A549 (cell line): ENCODE results near the gene ACBD3.
A peak's percentile ranks its signal among the peaks of the same experiment; 100 is the strongest.

Source experiments
- CHD2 ChIP-seq: fragments of 150-350 bp; IDR thresholded peaks from 2 replicates; pipeline ENCODE4 v1.6.1; 2014; ENCODE audit warnings: low read length; ENCODE audit not compliant: partially characterized antibody
- CHD4 ChIP-seq: fragments of 200-600 bp; sonication (generic); IDR thresholded peaks from 2 replicates; pipeline ENCODE4 v1.6.1; 2016; ENCODE audit warnings: antibody characterized with exemption, mild to moderate bottlenecking, borderline replicate concordance
- FOSL2 ChIP-seq, 2 experiments: fragments of 450-650 bp in 1 of 2; fragments of >200 bp in 1 of 2; sonication (Bioruptor Twin) in 1 of 2; formaldehyde crosslinking; IDR thresholded peaks; 2 replicates each; pipeline versions ENCODE4 v1.5.0 to v1.6.1; 2016 to 2020; ENCODE audit warnings: mild to moderate bottlenecking in 1 of 2, moderate library complexity in 1 of 2
- HMGXB4 ChIP-seq: fragments of 250-450 bp; sonication (Bioruptor Pico); IDR thresholded peaks from 2 replicates; pipeline ENCODE4 v1.5.0; 2021; ENCODE audit warnings: mild to moderate bottlenecking, moderate library complexity, borderline replicate concordance
- KDM1A ChIP-seq: fragments of 200-600 bp; sonication (generic); IDR thresholded peaks from 2 replicates; pipeline ENCODE4 v1.6.1; 2016; ENCODE audit warnings: low read depth, mild to moderate bottlenecking
- KDM5A ChIP-seq: fragments of 200-600 bp; sonication (generic); IDR thresholded peaks from 2 replicates; pipeline ENCODE4 v1.6.1; 2016; ENCODE audit warnings: antibody characterized with exemption, mild to moderate bottlenecking
- MAFK ChIP-seq: fragments of 450-650 bp; IDR thresholded peaks from 2 replicates; pipeline ENCODE4 v1.6.1; 2014; ENCODE audit not compliant: partially characterized antibody
- MYC ChIP-seq: IDR thresholded peaks from 2 replicates; pipeline ENCODE4 v1.6.1; 2012; ENCODE audit warnings: mild to moderate bottlenecking, inconsistent platforms, low read length, improper control_type of control experiment, borderline replicate concordance
- POLR2A ChIP-seq: IDR thresholded peaks from 2 replicates; pipeline ENCODE4 v1.6.1; 2012; ENCODE audit warnings: mild to moderate bottlenecking, low read length
- POLR2AphosphoS2 ChIP-seq: conservative IDR thresholded peaks from 2 replicates; pipeline ENCODE4 v1.6.1; 2012; ENCODE audit warnings: low read length, improper control_type of control experiment, inconsistent platforms
- RAD21 ChIP-seq, 2 experiments: fragments of >200 bp in 1 of 2; sonication (Bioruptor Twin) in 1 of 2; formaldehyde crosslinking in 1 of 2; IDR thresholded peaks in 1 of 2; conservative IDR thresholded peaks in 1 of 2; 2 replicates in 1 of 2; 3 replicates in 1 of 2; pipeline ENCODE4 v1.6.1; 2012 to 2018; ENCODE audit warnings: inconsistent platforms in 1 of 2
- TF ChIP-seq, protein P1 (sequence below): fragments of >200 bp; sonication (Bioruptor Twin); formaldehyde crosslinking; IDR thresholded peaks from 3 replicates; pipeline ENCODE4 v1.5.1; 2016
- TF ChIP-seq, protein P2 (sequence below): fragments of 200-600 bp; sonication (generic); IDR thresholded peaks from 2 replicates; pipeline ENCODE4 v1.6.1; 2016; ENCODE audit warnings: antibody characterized with exemption, mild to moderate bottlenecking, moderate library complexity

DNA sequence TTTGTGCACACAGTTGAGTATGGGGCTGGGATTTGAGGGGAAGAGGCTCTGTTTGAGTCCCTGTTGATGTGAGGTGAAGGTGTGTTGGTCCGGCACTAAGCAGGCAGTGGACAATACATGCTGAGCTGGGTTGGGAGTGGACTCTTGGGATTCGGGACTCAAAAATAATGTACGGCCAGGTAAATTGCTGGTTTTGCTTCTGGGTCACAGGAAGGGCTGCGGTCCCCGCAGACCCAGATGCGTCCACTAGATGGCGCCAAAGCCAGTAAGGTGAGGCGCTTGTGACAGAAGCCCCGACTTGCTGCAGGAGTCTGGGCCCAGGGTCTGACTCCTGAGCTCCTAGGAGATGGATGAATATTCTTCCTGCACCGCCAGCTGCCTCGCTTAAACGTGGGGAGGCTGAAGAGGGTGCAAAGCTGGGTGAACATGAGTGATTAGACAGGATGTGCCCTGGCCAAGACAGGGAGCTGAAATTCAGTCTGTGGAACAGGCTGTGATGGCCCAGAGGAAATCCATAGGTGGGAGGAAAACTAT is 61.4 kb downstream of the ACBD3 start:
- TF ChIP-seq, protein P1, sequence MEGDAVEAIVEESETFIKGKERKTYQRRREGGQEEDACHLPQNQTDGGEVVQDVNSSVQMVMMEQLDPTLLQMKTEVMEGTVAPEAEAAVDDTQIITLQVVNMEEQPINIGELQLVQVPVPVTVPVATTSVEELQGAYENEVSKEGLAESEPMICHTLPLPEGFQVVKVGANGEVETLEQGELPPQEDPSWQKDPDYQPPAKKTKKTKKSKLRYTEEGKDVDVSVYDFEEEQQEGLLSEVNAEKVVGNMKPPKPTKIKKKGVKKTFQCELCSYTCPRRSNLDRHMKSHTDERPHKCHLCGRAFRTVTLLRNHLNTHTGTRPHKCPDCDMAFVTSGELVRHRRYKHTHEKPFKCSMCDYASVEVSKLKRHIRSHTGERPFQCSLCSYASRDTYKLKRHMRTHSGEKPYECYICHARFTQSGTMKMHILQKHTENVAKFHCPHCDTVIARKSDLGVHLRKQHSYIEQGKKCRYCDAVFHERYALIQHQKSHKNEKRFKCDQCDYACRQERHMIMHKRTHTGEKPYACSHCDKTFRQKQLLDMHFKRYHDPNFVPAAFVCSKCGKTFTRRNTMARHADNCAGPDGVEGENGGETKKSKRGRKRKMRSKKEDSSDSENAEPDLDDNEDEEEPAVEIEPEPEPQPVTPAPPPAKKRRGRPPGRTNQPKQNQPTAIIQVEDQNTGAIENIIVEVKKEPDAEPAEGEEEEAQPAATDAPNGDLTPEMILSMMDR = peak; percentile 96
- TF ChIP-seq CHD2 (no peak), MAFK (no peak), CHD4 (no peak), POLR2A (no peak), FOSL2 (IDR thresholded peaks at IDR 0.05) (no peak), FOSL2 (CRISPR knock-in tag; IDR thresholded peaks at IDR 0.05) (no peak), POLR2AphosphoS2 (no peak), KDM5A (no peak), RAD21 (conservative IDR thresholded peaks at IDR 0.05 in 1 of 2, IDR thresholded peaks at IDR 0.05 in 1 of 2) (peak; percentile 96), MYC (no peak), KDM1A (no peak), HMGXB4 (no peak)
- TF ChIP-seq, protein P2, sequence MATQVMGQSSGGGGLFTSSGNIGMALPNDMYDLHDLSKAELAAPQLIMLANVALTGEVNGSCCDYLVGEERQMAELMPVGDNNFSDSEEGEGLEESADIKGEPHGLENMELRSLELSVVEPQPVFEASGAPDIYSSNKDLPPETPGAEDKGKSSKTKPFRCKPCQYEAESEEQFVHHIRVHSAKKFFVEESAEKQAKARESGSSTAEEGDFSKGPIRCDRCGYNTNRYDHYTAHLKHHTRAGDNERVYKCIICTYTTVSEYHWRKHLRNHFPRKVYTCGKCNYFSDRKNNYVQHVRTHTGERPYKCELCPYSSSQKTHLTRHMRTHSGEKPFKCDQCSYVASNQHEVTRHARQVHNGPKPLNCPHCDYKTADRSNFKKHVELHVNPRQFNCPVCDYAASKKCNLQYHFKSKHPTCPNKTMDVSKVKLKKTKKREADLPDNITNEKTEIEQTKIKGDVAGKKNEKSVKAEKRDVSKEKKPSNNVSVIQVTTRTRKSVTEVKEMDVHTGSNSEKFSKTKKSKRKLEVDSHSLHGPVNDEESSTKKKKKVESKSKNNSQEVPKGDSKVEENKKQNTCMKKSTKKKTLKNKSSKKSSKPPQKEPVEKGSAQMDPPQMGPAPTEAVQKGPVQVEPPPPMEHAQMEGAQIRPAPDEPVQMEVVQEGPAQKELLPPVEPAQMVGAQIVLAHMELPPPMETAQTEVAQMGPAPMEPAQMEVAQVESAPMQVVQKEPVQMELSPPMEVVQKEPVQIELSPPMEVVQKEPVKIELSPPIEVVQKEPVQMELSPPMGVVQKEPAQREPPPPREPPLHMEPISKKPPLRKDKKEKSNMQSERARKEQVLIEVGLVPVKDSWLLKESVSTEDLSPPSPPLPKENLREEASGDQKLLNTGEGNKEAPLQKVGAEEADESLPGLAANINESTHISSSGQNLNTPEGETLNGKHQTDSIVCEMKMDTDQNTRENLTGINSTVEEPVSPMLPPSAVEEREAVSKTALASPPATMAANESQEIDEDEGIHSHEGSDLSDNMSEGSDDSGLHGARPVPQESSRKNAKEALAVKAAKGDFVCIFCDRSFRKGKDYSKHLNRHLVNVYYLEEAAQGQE = no peak
